Measurements from ENCODE around the gene SYCN. TPM values are rescaled to one million over a fixed set of nuclear protein-coding genes. Genes with fewer than 3 reads are reported as not detected.

SYCN gene
- total and polyA plus RNA-seq, 2 of the 8 experiments (the other 6 are each of a cell fraction or from before 2014, with no cell fraction given), result not detected

DNA sequence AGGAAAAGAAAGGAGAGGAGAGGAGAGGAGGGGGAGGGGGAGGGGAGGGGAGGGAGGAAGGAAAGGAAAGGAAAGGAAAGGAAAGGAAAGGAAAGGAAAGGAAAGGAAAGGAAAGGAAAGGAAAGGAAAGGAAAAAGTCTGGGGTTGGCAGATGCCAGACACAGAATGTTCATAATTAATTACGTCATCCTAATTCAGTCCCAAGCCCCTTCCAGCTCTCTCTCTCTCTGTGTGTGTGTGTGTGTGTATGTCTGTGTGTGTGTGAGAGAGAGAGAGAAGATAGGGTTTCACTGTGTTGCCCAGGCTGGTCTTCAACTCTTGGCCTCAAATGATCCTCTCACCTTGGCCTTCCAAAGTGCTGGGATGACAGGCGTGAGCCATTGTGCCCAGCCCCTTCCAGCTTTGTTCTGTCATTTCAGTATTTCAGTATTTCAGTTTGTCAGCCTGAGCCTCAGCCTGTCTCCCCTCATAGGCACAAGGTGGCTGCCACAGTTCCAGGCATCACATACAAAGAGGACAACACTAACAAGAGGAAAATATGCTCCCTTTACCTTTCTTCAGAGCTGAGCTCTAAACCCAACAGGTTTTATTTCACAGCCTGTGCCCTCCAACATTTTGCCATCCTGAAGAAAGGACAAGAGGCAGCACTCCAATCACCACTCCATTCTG is 26.2 kb upstream of the SYCN start:
- Histone ChIP-seq H2BK12ac (ENCODE audit: low read depth, low read length) (no peak overlapping the region), H3K27me3 (replicated peaks in 1 of 4; ENCODE audit: control insufficient read depth in 3 of 4, extremely low read depth in 1 of 4, insufficient read depth in 3 of 4, low read length in 3 of 4) (0 out of 7 replicates have a peak, but pooled peaks cover 0 to 3% (median 0%) of the 10 kb centered on the region in 4 experiments), H3K4me1 (replicated peaks in 1 of 4; ENCODE audit: control insufficient read depth in 3 of 4, insufficient read depth in 4 of 4, low read length in 3 of 4) (no peaks in the 10 kb centered on the region), H3K4me3 (ENCODE audit: extremely low read depth in 1 of 4, insufficient read depth in 2 of 4, low read depth in 3 of 4, low read length in 4 of 4) (no peak overlapping the region), H2BK120ac (replicated peaks; ENCODE audit: low read depth, low read length) (no peak overlapping the region), H3K14ac (ENCODE audit: insufficient read length) (no peak overlapping the region), H4K20me1 (replicated peaks in 1 of 2; ENCODE audit: control insufficient read depth in 1 of 2, insufficient read depth in 2 of 2, low read length in 2 of 2) (peaks cover 0 to 1% of the 10 kb centered on the region in 2 experiments), H3K27ac (ENCODE audit: low read depth, low read length) (no peak overlapping the region), H3K4me2 (ENCODE audit: insufficient read depth in 1 of 2, low read depth in 2 of 2, low read length in 2 of 2) (no peak overlapping the region), H2BK15ac (ENCODE audit: low read length) (no peak overlapping the region), H3K18ac (ENCODE audit: extremely low read depth, low read length) (no peak overlapping the region), H4K91ac (replicated peaks; ENCODE audit: insufficient read length, low read length) (no peak overlapping the region), H4K8ac (ENCODE audit: extremely low read depth, insufficient read depth, low read length) (no peak overlapping the region), H3K23ac (ENCODE audit: insufficient read length) (no peak overlapping the region), H2BK5ac (ENCODE audit: low read depth, low read length) (no peak overlapping the region), H3K23me2 (ENCODE audit: low read depth, low read length) (no peaks in the 10 kb centered on the region; the same call in 1 of the 2 replicates), H3K56ac (replicated peaks; ENCODE audit: insufficient read length, low read depth, low read length) (no peak overlapping the region), H2AFZ (ENCODE audit: low read length) (no peak overlapping the region), H3K9me3 (ENCODE audit: insufficient read depth in 2 of 2, low read depth in 1 of 2, low read length in 1 of 2) (no peaks in the 10 kb centered on the region), H3K36me3 (ENCODE audit: control insufficient read depth in 2 of 4, insufficient read depth in 4 of 4, low read length in 3 of 4) (no peaks in the 10 kb centered on the region), H3K9ac (replicated peaks in 1 of 4; ENCODE audit: extremely low read depth in 1 of 4, low read depth in 3 of 4, low read length in 3 of 4) (no peak overlapping the region), H3K79me1 (ENCODE audit: low read depth, low read length) (no peaks in the 10 kb centered on the region), H3K79me2 (ENCODE audit: control insufficient read depth in 1 of 2, insufficient read depth in 2 of 2, low read length in 2 of 2) (no peaks in the 10 kb centered on the region), H2BK20ac (ENCODE audit: low read length) (no peak overlapping the region), H4K5ac (ENCODE audit: insufficient read length, low read depth, low read length) (no peak overlapping the region), H2AK5ac (ENCODE audit: low read depth, low read length) (no peak overlapping the region), H3K4ac (replicated peaks; ENCODE audit: insufficient read length, low read depth, low read length) (no peak overlapping the region)
- TF ChIP-seq PHF8 (conservative IDR thresholded peaks at IDR 0.05; ENCODE audit: low read depth, low read length) (no peak), CHD1 (IDR thresholded peaks at IDR 0.05; ENCODE audit: low read depth, low read length) (no peak), NANOG (IDR thresholded peaks at IDR 0.05; ENCODE audit: insufficient read depth, low read depth, low read length, poor library complexity, severe bottlenecking) (no peak), MAFK (IDR thresholded peaks at IDR 0.05; ENCODE audit: low read depth, low read length) (no peak), TAF7 (optimal IDR thresholded peaks at IDR 0.05; ENCODE audit: borderline replicate concordance, low read depth, low read length) (no peak)
- TF ChIP-seq, protein P1, sequence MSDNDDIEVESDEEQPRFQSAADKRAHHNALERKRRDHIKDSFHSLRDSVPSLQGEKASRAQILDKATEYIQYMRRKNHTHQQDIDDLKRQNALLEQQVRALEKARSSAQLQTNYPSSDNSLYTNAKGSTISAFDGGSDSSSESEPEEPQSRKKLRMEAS (IDR thresholded peaks at IDR 0.05), result no peak
- ChIA-PET POLR2A (ENCODE audit: partially characterized antibody) (no interaction called here), CTCF (ENCODE audit: partially characterized antibody) (interaction anchor here (0.6 to 1.7 kb wide), 2 partner anchors 97 to 501 kb away, joined by 3 to 5 read pairs; no protein-coding TSS in a partner anchor)
- no peak for FAIRE-seq
- 71% methylated on average over 2 of the region's 2 CpGs; no CpG with 5 or more reads in 1 of the 2 experiments for WGBS, 2 experiments (ENCODE audit: extremely low coverage in 1 of 2, insufficient coverage in 1 of 2, insufficient read length in 1 of 2, insufficient replicate concordance in 2 of 2, low coverage in 1 of 2, low lambda C conversion rate in 2 of 2, missing lambda C conversion rate in 1 of 2)
- no peak for DNase-seq (ENCODE audit: low read depth in 1 of 2, low spot score in 2 of 2)

Measured in H1 (cell line).